Transverse colon (tissue), 4 donors: Measurements from ENCODE around the gene SLC22A25.

Source experiments
- CTCF ChIP-seq, 5 experiments: fragments of 200-600 bp in 3 of 5; fragments of 450-650 bp in 2 of 5; sonication (generic) in 3 of 5; IDR thresholded peaks; 1 replicate in 2 of 5; 2 replicates in 3 of 5; pipeline ENCODE4 v1.5.1; 2016 to 2017; ENCODE audit warnings: antibody characterized with exemption in 5 of 5, inconsistent platforms in 3 of 5, mild to moderate bottlenecking in 2 of 5, moderate library complexity in 1 of 5
- POLR2A ChIP-seq: fragments of 450-650 bp; IDR thresholded peaks from one replicate; pipeline ENCODE4 v1.6.1; 2016; ENCODE audit warnings: antibody characterized with exemption, mild to moderate bottlenecking, moderate library complexity
- POLR2AphosphoS5 ChIP-seq, 3 donors: sonication (generic); formaldehyde crosslinking; IDR thresholded peaks; one replicate each; pipeline ENCODE4 v1.6.1; 2016; ENCODE audit warnings: antibody characterized with exemption in 3 of 3

GRCh38 chr11:63214093-63214492, 29.3 kb downstream of the SLC22A25 start:
- TF ChIP-seq CTCF (IDR thresholded peaks at IDR 0.05), result no peak
- no peak for TF ChIP-seq POLR2A
- no peak for TF ChIP-seq POLR2AphosphoS5 (IDR thresholded peaks at IDR 0.05)
